ENCODE results near the gene MAPK8. TPM values are rescaled to one million over a fixed set of nuclear protein-coding genes. Genes with fewer than 3 reads are reported as not detected.

Gene MAPK8
- total and polyA plus RNA-seq, 4 experiments from 2014 or later = 13.3 to 49.9 (median 35.0) TPM

GRCh38 chr10:48477616-48478015, 171.1 kb downstream of the MAPK8 start:
- Histone ChIP-seq H3K36me3 (ENCODE audit: insufficient read depth, low read length) (no peaks in the 10 kb centered on the region), H3K27me3 (ENCODE audit: insufficient read depth, low read length) (no peaks in the 10 kb centered on the region), H3K9me3 (ENCODE audit: control insufficient read depth in 1 of 2, low read length in 2 of 2) (no peaks in the 10 kb centered on the region), H3K27ac (ENCODE audit: low read depth, low read length) (no peak overlapping the region), H3K4me1 (ENCODE audit: insufficient read depth, low read length) (no peaks in the 10 kb centered on the region), H3K4me3 (ENCODE audit: low read length in 2 of 2) (no peak overlapping the region)
- H3K4me1 Mint-ChIP-seq = no peaks in the 10 kb centered on the region
- intact Hi-C loops (cut with micrococcal nuclease) = no loop called here
- H3K27ac Mint-ChIP-seq = no peak overlapping the region
- ChIA-PET POLR2A (ENCODE audit: partially characterized antibody) (no interaction called here), CTCF (ENCODE audit: partially characterized antibody) (no interaction called here)
- H3K4me3 Mint-ChIP-seq = no peak overlapping the region
- H3K36me3 Mint-ChIP-seq = no peaks in the 10 kb centered on the region
- H3K27me3 Mint-ChIP-seq = peaks cover 5 to 6% of the 10 kb centered on the region in 2 donors
- DNase-seq = no peak
- H3K9me3 Mint-ChIP-seq = no peaks in the 10 kb centered on the region

GRCh38 chr10:48478469-48478868, 172.0 kb downstream of the MAPK8 start:
- no peaks in the 10 kb centered on the region for H3K9me3 Mint-ChIP-seq
- H3K9me3 ChIP-seq (ENCODE audit: control insufficient read depth in 1 of 2, low read length in 2 of 2) = no peaks in the 10 kb centered on the region
- DNase-seq = no peak
- CTCF ChIA-PET (ENCODE audit: partially characterized antibody) = no interaction called here
- no peaks in the 10 kb centered on the region for H3K36me3 Mint-ChIP-seq
- intact Hi-C loops (cut with micrococcal nuclease) = no loop called here
- H3K27ac ChIP-seq (ENCODE audit: low read depth, low read length) = no peak overlapping the region
- H3K27me3 Mint-ChIP-seq = peaks cover 5 to 6% of the 10 kb centered on the region in 2 donors
- H3K4me3 ChIP-seq (ENCODE audit: low read length in 2 of 2) = no peak overlapping the region
- H3K36me3 ChIP-seq (ENCODE audit: insufficient read depth, low read length) = no peaks in the 10 kb centered on the region
- POLR2A ChIA-PET (ENCODE audit: partially characterized antibody) = no interaction called here
- H3K4me1 ChIP-seq (ENCODE audit: insufficient read depth, low read length) = no peaks in the 10 kb centered on the region
- H3K4me1 Mint-ChIP-seq = no peaks in the 10 kb centered on the region
- no peak overlapping the region for H3K27ac Mint-ChIP-seq
- no peak overlapping the region for H3K4me3 Mint-ChIP-seq
- no peaks in the 10 kb centered on the region for H3K27me3 ChIP-seq (ENCODE audit: insufficient read depth, low read length)

- H3K27ac Mint-ChIP-seq = no peak overlapping the region
- H3K4me3 Mint-ChIP-seq = no peak overlapping the region
- H3K4me1 Mint-ChIP-seq = no peaks in the 10 kb centered on the region
- Histone ChIP-seq H3K4me3 (ENCODE audit: low read length in 2 of 2) (no peak overlapping the region), H3K27me3 (ENCODE audit: insufficient read depth, low read length) (no peaks in the 10 kb centered on the region), H3K9me3 (ENCODE audit: control insufficient read depth in 1 of 2, low read length in 2 of 2) (no peaks in the 10 kb centered on the region), H3K36me3 (ENCODE audit: insufficient read depth, low read length) (no peaks in the 10 kb centered on the region), H3K4me1 (ENCODE audit: insufficient read depth, low read length) (no peaks in the 10 kb centered on the region), H3K27ac (ENCODE audit: low read depth, low read length) (no peak overlapping the region)
- H3K36me3 Mint-ChIP-seq = no peaks in the 10 kb centered on the region
- intact Hi-C loops (cut with micrococcal nuclease) = no loop called here
- POLR2A ChIA-PET (ENCODE audit: partially characterized antibody) = no interaction called here
- H3K27me3 Mint-ChIP-seq = peaks cover 5 to 6% of the 10 kb centered on the region in 2 donors
- no peak for DNase-seq
- CTCF ChIA-PET (ENCODE audit: partially characterized antibody) = no interaction called here
- no peaks in the 10 kb centered on the region for H3K9me3 Mint-ChIP-seq
Measured at GRCh38 chr10:48478980-48479811, 172.7 kb downstream of the MAPK8 start.

GRCh38 chr10:48480397-48481374, 174.2 kb downstream of the MAPK8 start:
- DNase-seq = no peak
- intact Hi-C loops (cut with micrococcal nuclease) = no loop called here
- H3K4me3 ChIP-seq (ENCODE audit: low read length in 2 of 2) = no peak overlapping the region
- no peaks in the 10 kb centered on the region for H3K4me1 ChIP-seq (ENCODE audit: insufficient read depth, low read length)
- H3K27ac Mint-ChIP-seq = no peak overlapping the region
- no peak overlapping the region for H3K27ac ChIP-seq (ENCODE audit: low read depth, low read length)
- H3K9me3 Mint-ChIP-seq = no peaks in the 10 kb centered on the region
- peaks cover 3 to 8% of the 10 kb centered on the region in 2 donors for H3K27me3 Mint-ChIP-seq
- no peaks in the 10 kb centered on the region for H3K9me3 ChIP-seq (ENCODE audit: control insufficient read depth in 1 of 2, low read length in 2 of 2)
- H3K36me3 Mint-ChIP-seq = no peaks in the 10 kb centered on the region
- ChIA-PET CTCF (ENCODE audit: partially characterized antibody) (no interaction called here), POLR2A (ENCODE audit: partially characterized antibody) (no interaction called here)
- H3K27me3 ChIP-seq (ENCODE audit: insufficient read depth, low read length) = no peaks in the 10 kb centered on the region
- no peaks in the 10 kb centered on the region for H3K36me3 ChIP-seq (ENCODE audit: insufficient read depth, low read length)
- no peaks in the 10 kb centered on the region for H3K4me1 Mint-ChIP-seq
- H3K4me3 Mint-ChIP-seq = no peak overlapping the region

GRCh38 chr10:48481385-48481784, 174.9 kb downstream of the MAPK8 start:
- Histone ChIP-seq H3K27ac (ENCODE audit: low read depth, low read length) (no peak overlapping the region), H3K36me3 (ENCODE audit: insufficient read depth, low read length) (no peaks in the 10 kb centered on the region), H3K9me3 (ENCODE audit: control insufficient read depth in 1 of 2, low read length in 2 of 2) (no peaks in the 10 kb centered on the region), H3K27me3 (ENCODE audit: insufficient read depth, low read length) (no peaks in the 10 kb centered on the region), H3K4me3 (ENCODE audit: low read length in 2 of 2) (no peak overlapping the region), H3K4me1 (ENCODE audit: insufficient read depth, low read length) (no peaks in the 10 kb centered on the region)
- ChIA-PET POLR2A (ENCODE audit: partially characterized antibody) (no interaction called here), CTCF (ENCODE audit: partially characterized antibody) (no interaction called here)
- Mint-ChIP-seq H3K4me3 (no peak overlapping the region), H3K36me3 (no peaks in the 10 kb centered on the region), H3K9me3 (no peaks in the 10 kb centered on the region), H3K27ac (no peak overlapping the region), H3K27me3 (peaks cover 3 to 8% of the 10 kb centered on the region in 2 donors), H3K4me1 (no peaks in the 10 kb centered on the region)
- intact Hi-C loops (cut with micrococcal nuclease) = no loop called here
- no peak for DNase-seq

- H3K4me1 ChIP-seq (ENCODE audit: insufficient read depth, low read length) = no peaks in the 10 kb centered on the region
- no peak overlapping the region for H3K4me3 ChIP-seq (ENCODE audit: low read length in 2 of 2)
- intact Hi-C loops (cut with micrococcal nuclease) = no loop called here
- Mint-ChIP-seq H3K27me3 (peaks cover 7 to 8% of the 10 kb centered on the region in 2 donors), H3K4me1 (no peaks in the 10 kb centered on the region), H3K27ac (no peak overlapping the region), H3K4me3 (no peak overlapping the region), H3K36me3 (no peaks in the 10 kb centered on the region), H3K9me3 (no peaks in the 10 kb centered on the region)
- H3K27me3 ChIP-seq (ENCODE audit: insufficient read depth, low read length) = no peaks in the 10 kb centered on the region
- ChIA-PET CTCF (ENCODE audit: partially characterized antibody) (no interaction called here), POLR2A (ENCODE audit: partially characterized antibody) (no interaction called here)
- no peaks in the 10 kb centered on the region for H3K9me3 ChIP-seq (ENCODE audit: control insufficient read depth in 1 of 2, low read length in 2 of 2)
- H3K27ac ChIP-seq (ENCODE audit: low read depth, low read length) = no peak overlapping the region
- no peak for DNase-seq
- H3K36me3 ChIP-seq (ENCODE audit: insufficient read depth, low read length) = no peaks in the 10 kb centered on the region
Measured at GRCh38 chr10:48482207-48482606, 175.7 kb downstream of the MAPK8 start.

GRCh38 chr10:48484911-48485310, 178.4 kb downstream of the MAPK8 start:
- no peaks in the 10 kb centered on the region for H3K4me1 ChIP-seq (ENCODE audit: insufficient read depth, low read length)
- no peaks in the 10 kb centered on the region for H3K27me3 ChIP-seq (ENCODE audit: insufficient read depth, low read length)
- no peak overlapping the region for H3K4me3 ChIP-seq (ENCODE audit: low read length in 2 of 2)
- no peaks in the 10 kb centered on the region for H3K9me3 Mint-ChIP-seq
- H3K4me1 Mint-ChIP-seq = no peaks in the 10 kb centered on the region
- DNase-seq = no peak
- H3K36me3 ChIP-seq (ENCODE audit: insufficient read depth, low read length) = no peaks in the 10 kb centered on the region
- no peaks in the 10 kb centered on the region for H3K9me3 ChIP-seq (ENCODE audit: control insufficient read depth in 1 of 2, low read length in 2 of 2)
- H3K27ac ChIP-seq (ENCODE audit: low read depth, low read length) = no peak overlapping the region
- CTCF ChIA-PET (ENCODE audit: partially characterized antibody) = no interaction called here
- intact Hi-C loops (cut with micrococcal nuclease) = no loop called here
- POLR2A ChIA-PET (ENCODE audit: partially characterized antibody) = no interaction called here
- H3K4me3 Mint-ChIP-seq = no peak overlapping the region
- H3K27ac Mint-ChIP-seq = no peak overlapping the region
- H3K36me3 Mint-ChIP-seq = no peaks in the 10 kb centered on the region
- H3K27me3 Mint-ChIP-seq = peaks cover 3 to 12% of the 10 kb centered on the region in 2 donors

Data from CD4-positive, alpha-beta memory T cell (primary cell).